Neural cell (in vitro differentiated cells): ENCODE data around the gene CASTOR1. TPM values are rescaled to one million over a fixed set of nuclear protein-coding genes. Genes with fewer than 3 reads are reported as not detected.

Source experiments
- H2AFZ ChIP-seq: fragments of 200-600, 300-800 bp; sonication (generic), shearing (Covaris generic); 2 replicates; pipeline ENCODE4 v1.6.0; 2014; ENCODE audit warnings: low read depth, mild to moderate bottlenecking, antibody characterized with exemption, low read length, moderate library complexity
- H3F3A ChIP-seq: fragments of 200-600 bp; shearing (Covaris generic); 2 replicates; pipeline ENCODE4 v1.6.1; 2016; ENCODE audit warnings: mild to moderate bottlenecking, moderate library complexity, mixed read lengths, antibody characterized with exemption, low read length; ENCODE audit not compliant: insufficient read depth, poor library complexity, severe bottlenecking
- H3K27ac ChIP-seq: fragments of 200-600, 300-800 bp; sonication (generic), shearing (Covaris generic); 2 replicates; pipeline ENCODE4 v1.5.1; 2014; ENCODE audit warnings: mild to moderate bottlenecking, low read length, moderate library complexity
- H3K27me3 ChIP-seq: fragments of 300-800, 200-600 bp; sonication (generic), shearing (Covaris generic); 2 replicates; pipeline ENCODE4 v1.6.0; 2014; ENCODE audit warnings: mild to moderate bottlenecking, low read depth, low read length, moderate library complexity; ENCODE audit not compliant: insufficient read depth
- H3K36me3 ChIP-seq: fragments of 300-800, 200-600 bp; sonication (generic), shearing (Covaris generic); 2 replicates; pipeline ENCODE4 v1.5.1; 2014; ENCODE audit warnings: mild to moderate bottlenecking, antibody characterized with exemption, low read length, moderate library complexity; ENCODE audit not compliant: insufficient read depth
- H3K4me2 ChIP-seq: fragments of 300-800, 200-600 bp; sonication (generic), shearing (Covaris generic); 2 replicates; pipeline ENCODE4 v1.6.0; 2014; ENCODE audit warnings: mild to moderate bottlenecking, low read length
- H3K4me3 ChIP-seq: fragments of 300-800, 200-600 bp; sonication (generic), shearing (Covaris generic); 2 replicates; pipeline ENCODE4 v1.5.1; 2014; ENCODE audit warnings: mild to moderate bottlenecking, low read length, moderate library complexity
- H3K79me2 ChIP-seq: fragments of 200-600 bp; shearing (Covaris generic); replicated peaks from 2 replicates; pipeline ENCODE4 v1.6.0; 2014; ENCODE audit warnings: mild to moderate bottlenecking, low read length, moderate library complexity; ENCODE audit not compliant: insufficient read depth
- H3K9ac ChIP-seq: fragments of 300-800, 200-600 bp; sonication (generic), shearing (Covaris generic); 2 replicates; pipeline ENCODE4 v1.6.1; 2016; ENCODE audit warnings: mild to moderate bottlenecking, low read length, mixed read lengths
- H3K9me2 ChIP-seq: fragments of 200-600 bp; shearing (Covaris generic); 2 replicates; pipeline ENCODE4 v1.6.1; 2016; ENCODE audit warnings: mild to moderate bottlenecking, low read length, mixed read lengths; ENCODE audit not compliant: insufficient read depth
- H3K9me3 ChIP-seq: fragments of 200-600, 300-800 bp; sonication (generic), shearing (Covaris generic); 2 replicates; pipeline ENCODE4 v1.6.1; 2016; ENCODE audit warnings: mild to moderate bottlenecking, mixed run types, low read length, moderate library complexity, mixed read lengths
- H4K20me1 ChIP-seq: fragments of 200-600 bp; shearing (Covaris generic); 2 replicates; pipeline ENCODE4 v1.6.1; 2016; ENCODE audit warnings: mild to moderate bottlenecking, mixed run types; ENCODE audit not compliant: insufficient read depth
- EP300 ChIP-seq: fragments of 450-650 bp; conservative IDR thresholded peaks from 2 replicates; pipeline ENCODE4 v1.6.1; 2014; ENCODE audit warnings: antibody characterized with exemption, mild to moderate bottlenecking, moderate library complexity; ENCODE audit not compliant: poor library complexity, severe bottlenecking
- EZH2 ChIP-seq: fragments of 200-600, 300-800 bp; shearing (Covaris generic), sonication (generic); IDR thresholded peaks from 2 replicates; pipeline ENCODE4 v1.6.1; 2014; ENCODE audit warnings: antibody characterized with exemption, low read length, borderline replicate concordance, mild to moderate bottlenecking; ENCODE audit not compliant: insufficient read depth, poor library complexity, severe bottlenecking
- MXI1 ChIP-seq: fragments of 450-650 bp; conservative IDR thresholded peaks from 2 replicates; pipeline ENCODE4 v1.6.1; 2014; ENCODE audit warnings: antibody characterized with exemption, mild to moderate bottlenecking; ENCODE audit not compliant: poor library complexity, severe bottlenecking
- POLR2AphosphoS5 ChIP-seq: IDR thresholded peaks from 2 replicates; pipeline ENCODE4 v1.6.1; 2012
- RAD21 ChIP-seq: fragments of 450-650 bp; conservative IDR thresholded peaks from 2 replicates; pipeline ENCODE4 v1.6.1; 2014; ENCODE audit warnings: antibody characterized with exemption, mild to moderate bottlenecking, moderate library complexity
- SMC3 ChIP-seq: fragments of 450-650 bp; conservative IDR thresholded peaks from 2 replicates; pipeline ENCODE4 v1.6.1; 2014; ENCODE audit warnings: antibody characterized with exemption, mild to moderate bottlenecking, moderate library complexity; ENCODE audit not compliant: poor library complexity
- TAF1 ChIP-seq: IDR thresholded peaks from 2 replicates; pipeline ENCODE4 v1.6.1; 2012; ENCODE audit warnings: low read depth
- polyA plus RNA-seq: library from polyadenylated mRNA; depleted of rRNA; stranded (reverse); fragments of >200 nt; gene quantifications from 2 replicates; pipeline ENCODE4 v1.2.3, GENCODE V29; 2014
- TF ChIP-seq, protein P1 (sequence below): fragments of 450-650 bp; IDR thresholded peaks from 2 replicates; pipeline ENCODE4 v1.5.1; 2014; ENCODE audit warnings: antibody characterized with exemption, mild to moderate bottlenecking, moderate library complexity; ENCODE audit not compliant: poor library complexity, severe bottlenecking
- TF ChIP-seq, protein P2 (sequence below): IDR thresholded peaks from 2 replicates; pipeline ENCODE4 v1.6.1; 2012; ENCODE audit warnings: borderline replicate concordance

CASTOR1 gene
- polyA plus RNA-seq, 1 donor from 2014 or later = 2.2 TPM

DNA sequence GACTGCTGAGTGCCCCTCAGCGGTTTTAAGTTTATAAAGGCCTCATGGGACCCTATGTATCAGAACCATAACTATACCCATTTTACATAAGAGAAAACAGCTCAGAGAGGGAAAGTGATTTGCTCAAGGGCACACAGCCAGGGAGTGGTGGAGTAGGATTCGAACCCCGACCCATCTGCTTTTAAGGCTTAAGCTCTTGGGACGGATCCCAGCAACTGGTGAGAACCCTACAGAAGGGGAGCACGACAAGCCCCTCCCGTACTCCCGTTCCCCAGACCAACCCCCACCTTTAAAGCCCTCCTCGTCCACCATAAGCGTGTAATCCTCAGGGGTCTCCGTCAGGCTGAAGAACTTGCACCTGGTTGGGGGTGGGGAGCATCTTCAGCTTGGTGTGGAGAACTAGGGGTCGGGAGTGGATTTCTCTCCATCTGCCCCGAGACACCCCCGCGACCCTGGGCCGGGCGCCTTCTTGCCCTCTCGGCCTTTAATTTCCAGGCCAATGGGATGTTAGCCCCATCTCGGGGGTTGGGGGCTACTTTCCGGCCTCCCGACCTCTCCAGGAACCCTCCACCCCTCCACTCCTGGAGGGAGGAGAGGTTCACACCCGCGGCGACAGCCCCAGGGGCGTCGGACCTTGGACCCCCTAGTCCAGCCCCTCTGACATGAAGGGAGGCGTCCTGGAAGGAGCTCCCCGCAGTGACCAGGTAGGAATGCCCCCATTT, 725 bp downstream of the CASTOR1 start:
- Histone ChIP-seq H3K9ac (peak overlapping the region; percentile 62), H2AFZ (peak overlapping the region; percentile 51)

DNA sequence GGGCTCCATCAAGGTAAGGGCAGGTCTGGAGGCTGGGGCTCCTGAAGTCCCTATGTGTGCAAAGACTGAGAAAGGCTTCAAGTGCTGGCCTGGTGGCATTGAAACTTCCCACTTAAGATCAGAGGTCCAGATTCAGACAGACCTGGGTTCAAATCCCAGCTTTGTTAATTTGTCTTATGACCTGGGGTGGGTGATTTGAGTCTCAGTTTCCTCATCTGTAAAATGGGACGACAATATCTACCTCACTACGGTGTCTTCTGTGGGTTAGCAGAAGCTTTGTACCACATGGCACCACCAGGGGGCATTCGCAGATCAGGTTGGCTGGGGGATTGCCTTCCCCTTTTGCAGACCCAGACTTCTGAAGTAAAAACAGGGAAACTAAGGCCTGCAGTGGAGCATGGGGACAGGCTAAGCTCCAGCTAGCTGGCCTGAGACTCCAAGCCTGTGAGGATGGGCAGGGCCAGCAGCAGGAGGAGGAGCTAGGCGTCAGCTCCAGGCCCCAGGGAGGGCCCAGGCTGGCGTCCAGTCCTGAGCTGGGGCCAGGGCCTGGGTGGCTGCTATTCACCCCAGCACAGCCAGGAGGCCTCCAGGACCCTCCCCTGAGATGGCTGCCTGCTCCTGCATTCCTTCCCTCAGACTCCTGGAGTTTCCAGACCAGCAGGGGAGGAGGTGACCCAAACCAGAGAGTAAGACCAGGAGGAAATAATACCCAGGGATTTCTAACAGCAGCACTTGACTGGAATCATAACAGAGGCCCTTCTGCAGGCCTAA, 1.5 kb downstream of the CASTOR1 start:
- TF ChIP-seq SMC3 (peak; percentile 66), POLR2AphosphoS5 (no peak), RAD21 (peak; percentile 66)
- TF ChIP-seq, protein P1, sequence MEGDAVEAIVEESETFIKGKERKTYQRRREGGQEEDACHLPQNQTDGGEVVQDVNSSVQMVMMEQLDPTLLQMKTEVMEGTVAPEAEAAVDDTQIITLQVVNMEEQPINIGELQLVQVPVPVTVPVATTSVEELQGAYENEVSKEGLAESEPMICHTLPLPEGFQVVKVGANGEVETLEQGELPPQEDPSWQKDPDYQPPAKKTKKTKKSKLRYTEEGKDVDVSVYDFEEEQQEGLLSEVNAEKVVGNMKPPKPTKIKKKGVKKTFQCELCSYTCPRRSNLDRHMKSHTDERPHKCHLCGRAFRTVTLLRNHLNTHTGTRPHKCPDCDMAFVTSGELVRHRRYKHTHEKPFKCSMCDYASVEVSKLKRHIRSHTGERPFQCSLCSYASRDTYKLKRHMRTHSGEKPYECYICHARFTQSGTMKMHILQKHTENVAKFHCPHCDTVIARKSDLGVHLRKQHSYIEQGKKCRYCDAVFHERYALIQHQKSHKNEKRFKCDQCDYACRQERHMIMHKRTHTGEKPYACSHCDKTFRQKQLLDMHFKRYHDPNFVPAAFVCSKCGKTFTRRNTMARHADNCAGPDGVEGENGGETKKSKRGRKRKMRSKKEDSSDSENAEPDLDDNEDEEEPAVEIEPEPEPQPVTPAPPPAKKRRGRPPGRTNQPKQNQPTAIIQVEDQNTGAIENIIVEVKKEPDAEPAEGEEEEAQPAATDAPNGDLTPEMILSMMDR = peak; percentile 67
- H3K27me3 ChIP-seq = no peaks in the 10 kb centered on the region
- no peak overlapping the region for H3K4me3 ChIP-seq
- no peak overlapping the region for H3K4me2 ChIP-seq
- H3K79me2 ChIP-seq = no peaks in the 10 kb centered on the region
- no peaks in the 10 kb centered on the region for H3K36me3 ChIP-seq
- H3F3A ChIP-seq = no peaks in the 10 kb centered on the region
- H2AFZ ChIP-seq = no peak overlapping the region
- H3K9me2 ChIP-seq = no peaks in the 10 kb centered on the region
- H3K9me3 ChIP-seq = no peaks in the 10 kb centered on the region
- no peak overlapping the region for H3K27ac ChIP-seq
- H4K20me1 ChIP-seq = no peaks in the 10 kb centered on the region
- H3K9ac ChIP-seq = no peak overlapping the region

More for the DNA sequence above, 725 bp downstream of the CASTOR1 start:
- H3K9me3 ChIP-seq = no peaks in the 10 kb centered on the region
- H3K27ac ChIP-seq = no peak overlapping the region
- no peaks in the 10 kb centered on the region for H3K27me3 ChIP-seq
- H3K4me2 ChIP-seq = peak overlapping the region; percentile 65
- no peaks in the 10 kb centered on the region for H3K79me2 ChIP-seq
- TF ChIP-seq EP300 (no peak), TAF1 (no peak), RAD21 (no peak), EZH2 (no peak), SMC3 (no peak), POLR2AphosphoS5 (no peak), MXI1 (no peak)
- TF ChIP-seq, protein P2, sequence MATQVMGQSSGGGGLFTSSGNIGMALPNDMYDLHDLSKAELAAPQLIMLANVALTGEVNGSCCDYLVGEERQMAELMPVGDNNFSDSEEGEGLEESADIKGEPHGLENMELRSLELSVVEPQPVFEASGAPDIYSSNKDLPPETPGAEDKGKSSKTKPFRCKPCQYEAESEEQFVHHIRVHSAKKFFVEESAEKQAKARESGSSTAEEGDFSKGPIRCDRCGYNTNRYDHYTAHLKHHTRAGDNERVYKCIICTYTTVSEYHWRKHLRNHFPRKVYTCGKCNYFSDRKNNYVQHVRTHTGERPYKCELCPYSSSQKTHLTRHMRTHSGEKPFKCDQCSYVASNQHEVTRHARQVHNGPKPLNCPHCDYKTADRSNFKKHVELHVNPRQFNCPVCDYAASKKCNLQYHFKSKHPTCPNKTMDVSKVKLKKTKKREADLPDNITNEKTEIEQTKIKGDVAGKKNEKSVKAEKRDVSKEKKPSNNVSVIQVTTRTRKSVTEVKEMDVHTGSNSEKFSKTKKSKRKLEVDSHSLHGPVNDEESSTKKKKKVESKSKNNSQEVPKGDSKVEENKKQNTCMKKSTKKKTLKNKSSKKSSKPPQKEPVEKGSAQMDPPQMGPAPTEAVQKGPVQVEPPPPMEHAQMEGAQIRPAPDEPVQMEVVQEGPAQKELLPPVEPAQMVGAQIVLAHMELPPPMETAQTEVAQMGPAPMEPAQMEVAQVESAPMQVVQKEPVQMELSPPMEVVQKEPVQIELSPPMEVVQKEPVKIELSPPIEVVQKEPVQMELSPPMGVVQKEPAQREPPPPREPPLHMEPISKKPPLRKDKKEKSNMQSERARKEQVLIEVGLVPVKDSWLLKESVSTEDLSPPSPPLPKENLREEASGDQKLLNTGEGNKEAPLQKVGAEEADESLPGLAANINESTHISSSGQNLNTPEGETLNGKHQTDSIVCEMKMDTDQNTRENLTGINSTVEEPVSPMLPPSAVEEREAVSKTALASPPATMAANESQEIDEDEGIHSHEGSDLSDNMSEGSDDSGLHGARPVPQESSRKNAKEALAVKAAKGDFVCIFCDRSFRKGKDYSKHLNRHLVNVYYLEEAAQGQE = no peak
- TF ChIP-seq, protein P1 = no peak
- no peaks in the 10 kb centered on the region for H3K9me2 ChIP-seq
- no peaks in the 10 kb centered on the region for H3K36me3 ChIP-seq
- H3K4me3 ChIP-seq = peak overlapping the region; percentile 90
- H3F3A ChIP-seq = no peaks in the 10 kb centered on the region
- H4K20me1 ChIP-seq = no peaks in the 10 kb centered on the region
